HepG2 (cell line): ENCODE measurements around the gene TGFB2. TPM values are rescaled to one million over a fixed set of nuclear protein-coding genes. Genes with fewer than 3 reads are reported as not detected.
A peak's percentile ranks its signal among the peaks of the same experiment; 100 is the strongest.

Experiments used
- CEBPB ChIP-seq: IDR thresholded peaks from 2 replicates; pipeline ENCODE4 v1.6.1; 2011; ENCODE audit warnings: low read depth, low read length, improper control_type of control experiment, borderline replicate concordance
- FOSL2 ChIP-seq: sonication (generic); formaldehyde crosslinking; IDR thresholded peaks from 2 replicates; pipeline ENCODE4 v1.4.0; 2020; ENCODE audit warnings: missing genetic modification reagents
- FOXA1 ChIP-seq, 2 experiments: fragments of 450-650 bp in 1 of 2; sonication (generic) in 1 of 2; formaldehyde crosslinking in 1 of 2; IDR thresholded peaks; 2 replicates each; pipeline versions ENCODE4 v1.4.0 to v1.6.1; 2016 to 2020; ENCODE audit warnings: missing genetic modification reagents in 1 of 2
- GATAD2A ChIP-seq: IDR thresholded peaks from 2 replicates; pipeline ENCODE4 v1.6.1; 2016
- HNF4A ChIP-seq: sonication (generic); formaldehyde crosslinking; IDR thresholded peaks from 2 replicates; pipeline ENCODE4 v1.4.0; 2020; ENCODE audit warnings: missing genetic modification reagents
- HOXA3 ChIP-seq: sonication (generic); formaldehyde crosslinking; IDR thresholded peaks from 2 replicates; pipeline ENCODE4 v1.5.0; 2020; ENCODE audit warnings: missing genetic modification reagents
- MYC ChIP-seq: sonication (generic); formaldehyde crosslinking; IDR thresholded peaks from 2 replicates; pipeline ENCODE4 v1.9.0; 2021; ENCODE audit warnings: missing genetic modification reagents, borderline replicate concordance
- NR2F6 ChIP-seq, 2 experiments: IDR thresholded peaks; 2 replicates each; pipeline ENCODE4 v1.6.1; 2016; ENCODE audit warnings: antibody characterized with exemption in 1 of 2, mild to moderate bottlenecking in 1 of 2
- RARA ChIP-seq: IDR thresholded peaks from 2 replicates; pipeline ENCODE4 v1.6.1; 2016; ENCODE audit warnings: missing genetic modification reagents, missing compliant biosample characterization
- SOX6 ChIP-seq, 2 experiments: fragments of 450-650 bp in 1 of 2; sonication (generic) in 1 of 2; formaldehyde crosslinking in 1 of 2; IDR thresholded peaks; 2 replicates each; pipeline versions ENCODE4 v1.4.0 to v1.6.1; 2017 to 2020; ENCODE audit warnings: antibody characterized with exemption in 1 of 2, mild to moderate bottlenecking in 1 of 2, missing genetic modification reagents in 1 of 2
- ZFP1 ChIP-seq: IDR thresholded peaks from 2 replicates; pipeline ENCODE4 v1.6.1; 2016
- ZNF121 ChIP-seq: sonication (generic); formaldehyde crosslinking; IDR thresholded peaks from 2 replicates; pipeline ENCODE4 v1.5.0; 2020; ENCODE audit warnings: mild to moderate bottlenecking, missing genetic modification reagents
- ZNF720 ChIP-seq: sonication (generic); formaldehyde crosslinking; IDR thresholded peaks from 2 replicates; pipeline ENCODE4 v1.4.0; 2020; ENCODE audit warnings: missing genetic modification reagents
- polyA plus RNA-seq, 8 experiments: library from polyadenylated mRNA; depleted of rRNA in 3 of 8; stranded (reverse) in 7 of 8; unstranded in 1 of 8; fragments of >200 nt; fragmentation: Illumina TruSeq in 4 of 8; extraction: Trizol in 4 of 8; gene quantifications; 2 replicates each; pipeline versions ENCODE4 v1.2.1 to v1.2.3, GENCODE V29; 2011 to 2016; ENCODE audit warnings: low read depth in 4 of 8, missing spikeins in 1 of 8, mixed read lengths in 1 of 8; ENCODE audit not compliant: insufficient read depth in 1 of 8
- total RNA-seq, 5 experiments: library from RNA; depleted of rRNA; stranded (reverse); fragments of >200 nt; fragmentation: Illumina TruSeq; extraction: Trizol; gene quantifications; 2 replicates each; pipeline ENCODE4 v1.2.3, GENCODE V29; 2016; ENCODE audit warnings: low read depth in 1 of 5
- TF ChIP-seq, protein P1 (sequence below): sonication (generic); formaldehyde crosslinking; IDR thresholded peaks from 2 replicates; pipeline ENCODE4 v1.8.1; 2023; ENCODE audit warnings: mild to moderate bottlenecking, inconsistent platforms, moderate library complexity, missing genetic modification reagents, borderline replicate concordance
- TF ChIP-seq, protein P2 (sequence below): IDR thresholded peaks from 2 replicates; pipeline ENCODE4 v1.4.0; 2020; ENCODE audit warnings: mild to moderate bottlenecking, missing genetic modification reagents
- TF ChIP-seq, protein P3 (sequence below): sonication (generic); formaldehyde crosslinking; IDR thresholded peaks from 2 replicates; pipeline ENCODE4 v1.4.0; 2020; ENCODE audit warnings: missing genetic modification reagents, borderline replicate concordance
- TF ChIP-seq, protein P4 (sequence below): sonication (generic); formaldehyde crosslinking; IDR thresholded peaks from 2 replicates; pipeline ENCODE4 v1.4.0; 2020; ENCODE audit warnings: missing genetic modification reagents, borderline replicate concordance
- TF ChIP-seq, protein P5 (sequence below): sonication (generic); formaldehyde crosslinking; IDR thresholded peaks from 2 replicates; pipeline ENCODE4 v1.5.0; 2020; ENCODE audit warnings: missing genetic modification reagents, mild to moderate bottlenecking, borderline replicate concordance

The TGFB2 gene
- total and polyA plus RNA-seq, 2 of the 13 experiments (the other 11 are each of a cell fraction or from before 2014, with no cell fraction given) = 0.07 TPM; not detected in 1

DNA sequence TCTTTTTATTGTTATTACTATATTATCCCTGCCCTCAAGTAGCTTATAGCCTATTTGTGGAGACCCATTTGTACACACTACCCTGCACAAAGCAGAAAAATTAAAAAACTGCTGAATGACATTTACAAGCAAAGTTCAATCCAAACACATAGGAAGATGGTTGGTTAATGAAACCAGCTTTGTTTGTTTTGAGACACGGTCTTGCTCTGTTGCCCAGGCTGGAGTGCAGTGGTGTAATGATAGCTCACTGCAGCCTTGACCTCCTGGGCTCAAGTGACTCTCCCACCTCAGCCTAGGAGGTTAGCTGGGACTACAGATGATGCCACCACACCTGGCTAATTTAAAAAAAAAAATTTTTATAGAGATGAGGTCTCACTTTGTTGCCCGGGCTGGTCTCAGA lies 31.6 kb downstream of the TGFB2 start (continued):
- TF ChIP-seq ZNF121 (CRISPR knock-in tag) (peak; percentile 98), SOX6 (IDR thresholded peaks at IDR 0.05) (no peak), SOX6 (CRISPR knock-in tag; IDR thresholded peaks at IDR 0.05) (peak; percentile 21; the same call in 1 of the 2 replicates), GATAD2A (CRISPR knock-in tag) (0 out of 2 replicates have a peak, but pooled peaks have one; percentile 28), HNF4A (CRISPR knock-in tag) (peak; percentile 52; the same call in 1 of the 2 replicates), HOXA3 (no peak), FOSL2 (CRISPR knock-in tag) (peak; percentile 41; the same call in 1 of the 2 replicates), CEBPB (peak; percentile 24; the same call in 1 of the 2 replicates), NR2F6 (IDR thresholded peaks at IDR 0.05) (peak; percentile 45), NR2F6 (CRISPR knock-in tag; IDR thresholded peaks at IDR 0.05) (peak; percentile 85), MYC (CRISPR knock-in tag) (no peak), ZNF720 (CRISPR knock-in tag) (no peak), ZFP1 (CRISPR knock-in tag) (no peak), RARA (CRISPR knock-in tag) (peak; percentile 58), FOXA1 (IDR thresholded peaks at IDR 0.05) (no peak), FOXA1 (CRISPR knock-in tag; IDR thresholded peaks at IDR 0.05) (peak; percentile 59; the same call in 1 of the 2 replicates)
- TF ChIP-seq, protein P1, sequence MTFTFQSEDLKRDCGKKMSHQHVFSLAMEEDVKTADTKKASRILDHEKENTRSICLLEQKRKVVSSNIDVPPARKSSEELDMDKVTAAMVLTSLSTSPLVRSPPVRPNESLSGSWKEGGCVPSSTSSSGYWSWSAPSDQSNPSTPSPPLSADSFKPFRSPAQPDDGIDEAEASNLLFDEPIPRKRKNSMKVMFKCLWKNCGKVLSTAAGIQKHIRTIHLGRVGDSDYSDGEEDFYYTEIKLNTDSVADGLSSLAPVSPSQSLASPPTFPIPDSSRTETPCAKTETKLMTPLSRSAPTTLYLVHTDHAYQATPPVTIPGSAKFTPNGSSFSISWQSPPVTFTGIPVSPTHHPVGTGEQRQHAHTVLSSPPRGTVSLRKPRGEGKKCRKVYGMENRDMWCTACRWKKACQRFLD = no peak
- TF ChIP-seq, protein P2, sequence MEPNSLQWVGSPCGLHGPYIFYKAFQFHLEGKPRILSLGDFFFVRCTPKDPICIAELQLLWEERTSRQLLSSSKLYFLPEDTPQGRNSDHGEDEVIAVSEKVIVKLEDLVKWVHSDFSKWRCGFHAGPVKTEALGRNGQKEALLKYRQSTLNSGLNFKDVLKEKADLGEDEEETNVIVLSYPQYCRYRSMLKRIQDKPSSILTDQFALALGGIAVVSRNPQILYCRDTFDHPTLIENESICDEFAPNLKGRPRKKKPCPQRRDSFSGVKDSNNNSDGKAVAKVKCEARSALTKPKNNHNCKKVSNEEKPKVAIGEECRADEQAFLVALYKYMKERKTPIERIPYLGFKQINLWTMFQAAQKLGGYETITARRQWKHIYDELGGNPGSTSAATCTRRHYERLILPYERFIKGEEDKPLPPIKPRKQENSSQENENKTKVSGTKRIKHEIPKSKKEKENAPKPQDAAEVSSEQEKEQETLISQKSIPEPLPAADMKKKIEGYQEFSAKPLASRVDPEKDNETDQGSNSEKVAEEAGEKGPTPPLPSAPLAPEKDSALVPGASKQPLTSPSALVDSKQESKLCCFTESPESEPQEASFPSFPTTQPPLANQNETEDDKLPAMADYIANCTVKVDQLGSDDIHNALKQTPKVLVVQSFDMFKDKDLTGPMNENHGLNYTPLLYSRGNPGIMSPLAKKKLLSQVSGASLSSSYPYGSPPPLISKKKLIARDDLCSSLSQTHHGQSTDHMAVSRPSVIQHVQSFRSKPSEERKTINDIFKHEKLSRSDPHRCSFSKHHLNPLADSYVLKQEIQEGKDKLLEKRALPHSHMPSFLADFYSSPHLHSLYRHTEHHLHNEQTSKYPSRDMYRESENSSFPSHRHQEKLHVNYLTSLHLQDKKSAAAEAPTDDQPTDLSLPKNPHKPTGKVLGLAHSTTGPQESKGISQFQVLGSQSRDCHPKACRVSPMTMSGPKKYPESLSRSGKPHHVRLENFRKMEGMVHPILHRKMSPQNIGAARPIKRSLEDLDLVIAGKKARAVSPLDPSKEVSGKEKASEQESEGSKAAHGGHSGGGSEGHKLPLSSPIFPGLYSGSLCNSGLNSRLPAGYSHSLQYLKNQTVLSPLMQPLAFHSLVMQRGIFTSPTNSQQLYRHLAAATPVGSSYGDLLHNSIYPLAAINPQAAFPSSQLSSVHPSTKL (CRISPR knock-in tag) = peak; percentile 53
- TF ChIP-seq, protein P3, sequence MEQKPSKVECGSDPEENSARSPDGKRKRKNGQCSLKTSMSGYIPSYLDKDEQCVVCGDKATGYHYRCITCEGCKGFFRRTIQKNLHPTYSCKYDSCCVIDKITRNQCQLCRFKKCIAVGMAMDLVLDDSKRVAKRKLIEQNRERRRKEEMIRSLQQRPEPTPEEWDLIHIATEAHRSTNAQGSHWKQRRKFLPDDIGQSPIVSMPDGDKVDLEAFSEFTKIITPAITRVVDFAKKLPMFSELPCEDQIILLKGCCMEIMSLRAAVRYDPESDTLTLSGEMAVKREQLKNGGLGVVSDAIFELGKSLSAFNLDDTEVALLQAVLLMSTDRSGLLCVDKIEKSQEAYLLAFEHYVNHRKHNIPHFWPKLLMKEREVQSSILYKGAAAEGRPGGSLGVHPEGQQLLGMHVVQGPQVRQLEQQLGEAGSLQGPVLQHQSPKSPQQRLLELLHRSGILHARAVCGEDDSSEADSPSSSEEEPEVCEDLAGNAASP = peak; percentile 22; the same call in 1 of the 2 replicates
- TF ChIP-seq, protein P4, sequence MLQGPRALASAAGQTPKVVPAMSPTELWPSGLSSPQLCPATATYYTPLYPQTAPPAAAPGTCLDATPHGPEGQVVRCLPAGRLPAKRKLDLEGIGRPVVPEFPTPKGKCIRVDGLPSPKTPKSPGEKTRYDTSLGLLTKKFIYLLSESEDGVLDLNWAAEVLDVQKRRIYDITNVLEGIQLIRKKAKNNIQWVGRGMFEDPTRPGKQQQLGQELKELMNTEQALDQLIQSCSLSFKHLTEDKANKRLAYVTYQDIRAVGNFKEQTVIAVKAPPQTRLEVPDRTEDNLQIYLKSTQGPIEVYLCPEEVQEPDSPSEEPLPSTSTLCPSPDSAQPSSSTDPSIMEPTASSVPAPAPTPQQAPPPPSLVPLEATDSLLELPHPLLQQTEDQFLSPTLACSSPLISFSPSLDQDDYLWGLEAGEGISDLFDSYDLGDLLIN (CRISPR knock-in tag) = no peak
- TF ChIP-seq, protein P5, sequence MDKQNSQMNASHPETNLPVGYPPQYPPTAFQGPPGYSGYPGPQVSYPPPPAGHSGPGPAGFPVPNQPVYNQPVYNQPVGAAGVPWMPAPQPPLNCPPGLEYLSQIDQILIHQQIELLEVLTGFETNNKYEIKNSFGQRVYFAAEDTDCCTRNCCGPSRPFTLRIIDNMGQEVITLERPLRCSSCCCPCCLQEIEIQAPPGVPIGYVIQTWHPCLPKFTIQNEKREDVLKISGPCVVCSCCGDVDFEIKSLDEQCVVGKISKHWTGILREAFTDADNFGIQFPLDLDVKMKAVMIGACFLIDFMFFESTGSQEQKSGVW (CRISPR knock-in tag) = no peak
